ENCODE data around the gene ASCL1. TPM values are rescaled to one million over a fixed set of nuclear protein-coding genes. Genes with fewer than 3 reads are reported as not detected.

The ASCL1 gene
- not detected in 2 replicates for total RNA-seq (2014; rRNA removed; shearing (Covaris generic); ENCODE audit: low replicate concordance)

GRCh38 chr12:102957339-102958050 lies at the start of gene ASCL1:
TSS of gene ASCL1 (plus strand) at chr12:102957674. CDS start at chr12:102958245, 571 bp downstream.
- no peaks in the 10 kb centered on the region for H3K36me3 ChIP-seq
- peak within 1 kb of the TSS; percentile 40 for H3K4me3 ChIP-seq
- peak; percentile 31 for DNase-seq
- peaks cover 38% of the 10 kb centered on the region for H3K27me3 ChIP-seq
- H3K9me3 ChIP-seq, result no peaks in the 10 kb centered on the region

GRCh38 chr12:102907918-102908317 lies 49.6 kb upstream of the ASCL1 start:
- no peak overlapping the region for H3K4me3 ChIP-seq
- no peaks in the 10 kb centered on the region for H3K36me3 ChIP-seq
- no peaks in the 10 kb centered on the region for H3K9me3 ChIP-seq
- DNase-seq, result no peak
- no peaks in the 10 kb centered on the region for H3K27me3 ChIP-seq

- H3K36me3 ChIP-seq, result no peaks in the 10 kb centered on the region
- no peaks in the 10 kb centered on the region for H3K9me3 ChIP-seq
- no peak overlapping the region for H3K4me3 ChIP-seq
- no peak for DNase-seq
- no peaks in the 10 kb centered on the region for H3K27me3 ChIP-seq
Measured at GRCh38 chr12:102910137-102910536, 47.3 kb upstream of the ASCL1 start.

- no peak for DNase-seq
- H3K4me3 ChIP-seq, result no peak overlapping the region
- H3K9me3 ChIP-seq, result no peaks in the 10 kb centered on the region
- no peaks in the 10 kb centered on the region for H3K27me3 ChIP-seq
- H3K36me3 ChIP-seq, result no peaks in the 10 kb centered on the region
Measured at GRCh38 chr12:102910792-102911191, 46.7 kb upstream of the ASCL1 start.

- DNase-seq, result no peak
- no peaks in the 10 kb centered on the region for H3K27me3 ChIP-seq
- H3K36me3 ChIP-seq, result no peaks in the 10 kb centered on the region
- no peaks in the 10 kb centered on the region for H3K9me3 ChIP-seq
- no peak overlapping the region for H3K4me3 ChIP-seq
Measured at GRCh38 chr12:102911320-102911719, 46.2 kb upstream of the ASCL1 start.

GRCh38 chr12:102912258-102912657 lies 45.2 kb upstream of the ASCL1 start:
- Histone ChIP-seq H3K9me3 (no peaks in the 10 kb centered on the region), H3K27me3 (no peaks in the 10 kb centered on the region), H3K36me3 (no peaks in the 10 kb centered on the region), H3K4me3 (no peak overlapping the region)
- no peak for DNase-seq

GRCh38 chr12:102913453-102914226 lies 43.8 kb upstream of the ASCL1 start:
- no peak for DNase-seq
- no peak overlapping the region for H3K4me3 ChIP-seq
- H3K27me3 ChIP-seq, result no peaks in the 10 kb centered on the region
- no peaks in the 10 kb centered on the region for H3K36me3 ChIP-seq
- H3K9me3 ChIP-seq, result no peaks in the 10 kb centered on the region

GRCh38 chr12:102916252-102917025 lies 41.0 kb upstream of the ASCL1 start:
- no peak for DNase-seq
- H3K36me3 ChIP-seq, result no peaks in the 10 kb centered on the region
- H3K4me3 ChIP-seq, result no peak overlapping the region
- H3K27me3 ChIP-seq, result no peaks in the 10 kb centered on the region
- no peaks in the 10 kb centered on the region for H3K9me3 ChIP-seq

- Histone ChIP-seq H3K4me3 (peak within 1 kb of the TSS; percentile 26), H3K27me3 (no peaks in the 10 kb centered on the region), H3K9me3 (no peaks in the 10 kb centered on the region), H3K36me3 (no peaks in the 10 kb centered on the region)
- DNase-seq, result no peak
Measured at GRCh38 chr12:102917026-102917787, 40.3 kb upstream of the ASCL1 start, which contains the start of gene PAH. TSS of gene PAH (minus strand) at chr12:102917244. CDS start at chr12:102917130, 114 bp downstream.

GRCh38 chr12:102918840-102919239 lies 38.6 kb upstream of the ASCL1 start:
- DNase-seq, result no peak
- H3K27me3 ChIP-seq, result no peaks in the 10 kb centered on the region

GRCh38 chr12:102920271-102920670 lies 37.2 kb upstream of the ASCL1 start:
- DNase-seq, result no peak
- Histone ChIP-seq H3K9me3 (no peaks in the 10 kb centered on the region), H3K27me3 (no peaks in the 10 kb centered on the region), H3K36me3 (no peaks in the 10 kb centered on the region), H3K4me3 (no peak overlapping the region)

More at GRCh38 chr12:102918840-102919239, 38.6 kb upstream of the ASCL1 start:
- Histone ChIP-seq H3K36me3 (no peaks in the 10 kb centered on the region), H3K9me3 (no peaks in the 10 kb centered on the region), H3K4me3 (no peak overlapping the region)

GRCh38 chr12:102921240-102921639 lies 36.2 kb upstream of the ASCL1 start:
- Histone ChIP-seq H3K4me3 (no peak overlapping the region), H3K27me3 (no peaks in the 10 kb centered on the region), H3K9me3 (no peaks in the 10 kb centered on the region), H3K36me3 (no peaks in the 10 kb centered on the region)
- no peak for DNase-seq

GRCh38 chr12:102927220-102927619 lies 30.3 kb upstream of the ASCL1 start:
- DNase-seq, result no peak
- H3K27me3 ChIP-seq, result no peaks in the 10 kb centered on the region
- no peaks in the 10 kb centered on the region for H3K9me3 ChIP-seq
- H3K36me3 ChIP-seq, result no peaks in the 10 kb centered on the region
- H3K4me3 ChIP-seq, result no peak overlapping the region

GRCh38 chr12:102933168-102933567 lies 24.3 kb upstream of the ASCL1 start:
- Histone ChIP-seq H3K4me3 (no peak overlapping the region), H3K27me3 (peaks cover 3% of the 10 kb centered on the region; the same call in 1 of the 2 replicates), H3K9me3 (no peaks in the 10 kb centered on the region), H3K36me3 (no peaks in the 10 kb centered on the region)
- DNase-seq, result no peak

- no peaks in the 10 kb centered on the region; the same call in 1 of the 2 replicates for H3K27me3 ChIP-seq
- H3K36me3 ChIP-seq, result no peaks in the 10 kb centered on the region
- DNase-seq, result no peak
- H3K4me3 ChIP-seq, result no peak overlapping the region
- no peaks in the 10 kb centered on the region for H3K9me3 ChIP-seq
Measured at GRCh38 chr12:102939059-102939458, 18.4 kb upstream of the ASCL1 start.

GRCh38 chr12:102939670-102940222 lies 17.7 kb upstream of the ASCL1 start:
- DNase-seq, result no peak
- no peaks in the 10 kb centered on the region for H3K36me3 ChIP-seq
- H3K9me3 ChIP-seq, result no peaks in the 10 kb centered on the region
- no peak overlapping the region for H3K4me3 ChIP-seq
- no peaks in the 10 kb centered on the region for H3K27me3 ChIP-seq
